ENCODE results near the gene CDC42EP4.

Gene CDC42EP4

GRCh38 chr17:73311781-73312641 is at the start of gene CDC42EP4:
Gene CDC42EP4, minus strand, starts transcription at chr17:73312001. Its CDS starts 25,501 bp downstream, at chr17:73286500.
- DNase-seq: peak; percentile 72

- no peak for DNase-seq
These were observed 49.4 kb upstream of the CDC42EP4 start for GRCh38 chr17:73360961-73361761.

GRCh38 chr17:73359987-73360410 is 48.2 kb upstream of the CDC42EP4 start:
- no peak for DNase-seq

GRCh38 chr17:73359352-73359751 is 47.6 kb upstream of the CDC42EP4 start:
- DNase-seq: no peak

- no peak for DNase-seq
These were observed 46.9 kb upstream of the CDC42EP4 start for GRCh38 chr17:73358668-73359067.

GRCh38 chr17:73357981-73358380 is 46.2 kb upstream of the CDC42EP4 start:
- no peak for DNase-seq

GRCh38 chr17:73357318-73357717 is 45.5 kb upstream of the CDC42EP4 start:
- no peak for DNase-seq

GRCh38 chr17:73356561-73357170 is 44.9 kb upstream of the CDC42EP4 start:
- no peak for DNase-seq

GRCh38 chr17:73354423-73355284 is 42.9 kb upstream of the CDC42EP4 start:
- no peak for DNase-seq

- no peak for DNase-seq
These were observed 40.5 kb upstream of the CDC42EP4 start for GRCh38 chr17:73352261-73352660.

- DNase-seq: no peak
These were observed 40.0 kb upstream of the CDC42EP4 start for GRCh38 chr17:73351764-73352163.

GRCh38 chr17:73350864-73351263 is 39.1 kb upstream of the CDC42EP4 start:
- no peak for DNase-seq

GRCh38 chr17:73349647-73350046 is 37.8 kb upstream of the CDC42EP4 start:
- DNase-seq: no peak

GRCh38 chr17:73349138-73349537 is 37.3 kb upstream of the CDC42EP4 start:
- no peak for DNase-seq

- DNase-seq: no peak
These were observed 37.0 kb upstream of the CDC42EP4 start for GRCh38 chr17:73348829-73349095.

GRCh38 chr17:73348018-73348828 is 36.4 kb upstream of the CDC42EP4 start:
- DNase-seq: no peak

- no peak for DNase-seq
These were observed 35.5 kb upstream of the CDC42EP4 start for GRCh38 chr17:73347351-73347750.

- no peak for DNase-seq
These were observed 34.8 kb upstream of the CDC42EP4 start for GRCh38 chr17:73346501-73347162.

- no peak for DNase-seq
These were observed 32.1 kb upstream of the CDC42EP4 start for GRCh38 chr17:73343739-73344454.

GRCh38 chr17:73343168-73343634 is 31.4 kb upstream of the CDC42EP4 start:
- DNase-seq: no peak
